ENCODE data around the gene BARX2. TPM values are rescaled to one million over a fixed set of nuclear protein-coding genes. Genes with fewer than 3 reads are reported as not detected.

Gene BARX2
- total RNA-seq, 1 donor from 2014 or later = 2.4 TPM

GRCh38 chr11:129368889-129369672 lies 6.6 kb upstream of the BARX2 start:
- H3K27me3 Mint-ChIP-seq = peaks cover 60% of the 10 kb centered on the region
- H3K27ac Mint-ChIP-seq = no peak overlapping the region

DNA sequence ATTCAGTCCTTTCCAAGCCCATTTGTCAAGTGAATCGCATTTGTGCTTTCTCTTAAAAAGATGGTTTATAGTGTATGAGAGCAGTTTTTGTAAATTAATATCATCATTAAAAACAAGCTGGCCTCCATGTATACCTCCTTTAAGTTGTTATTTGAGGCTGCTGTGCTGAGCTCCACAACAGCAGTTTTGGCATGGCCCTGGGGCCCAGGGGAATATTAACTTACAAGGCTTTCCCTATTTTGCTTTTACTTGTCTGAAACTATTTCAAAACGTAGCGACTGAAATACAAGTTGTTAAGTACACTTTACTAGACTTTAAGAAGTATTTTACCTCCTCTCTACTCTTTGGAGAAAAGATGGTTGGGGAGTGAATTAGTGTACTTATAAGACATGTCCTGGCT lies 4.9 kb upstream of the BARX2 start:
- no peak overlapping the region for H3K27ac Mint-ChIP-seq

More at GRCh38 chr11:129368889-129369672, 6.6 kb upstream of the BARX2 start:
- DNase-seq (ENCODE audit: low spot score, unreplicated experiment) = no peak
- Mint-ChIP-seq H3K9me3 (ENCODE audit: low read depth) (no peaks in the 10 kb centered on the region), H3K4me3 (ENCODE audit: low read depth) (no peak overlapping the region), H3K36me3 (ENCODE audit: insufficient read depth) (no peaks in the 10 kb centered on the region), H3K4me1 (ENCODE audit: low read depth) (peaks cover 30% of the 10 kb centered on the region)
- no peak for TF ChIP-seq CTCF (IDR thresholded peaks at IDR 0.05; ENCODE audit: unreplicated experiment)

DNA sequence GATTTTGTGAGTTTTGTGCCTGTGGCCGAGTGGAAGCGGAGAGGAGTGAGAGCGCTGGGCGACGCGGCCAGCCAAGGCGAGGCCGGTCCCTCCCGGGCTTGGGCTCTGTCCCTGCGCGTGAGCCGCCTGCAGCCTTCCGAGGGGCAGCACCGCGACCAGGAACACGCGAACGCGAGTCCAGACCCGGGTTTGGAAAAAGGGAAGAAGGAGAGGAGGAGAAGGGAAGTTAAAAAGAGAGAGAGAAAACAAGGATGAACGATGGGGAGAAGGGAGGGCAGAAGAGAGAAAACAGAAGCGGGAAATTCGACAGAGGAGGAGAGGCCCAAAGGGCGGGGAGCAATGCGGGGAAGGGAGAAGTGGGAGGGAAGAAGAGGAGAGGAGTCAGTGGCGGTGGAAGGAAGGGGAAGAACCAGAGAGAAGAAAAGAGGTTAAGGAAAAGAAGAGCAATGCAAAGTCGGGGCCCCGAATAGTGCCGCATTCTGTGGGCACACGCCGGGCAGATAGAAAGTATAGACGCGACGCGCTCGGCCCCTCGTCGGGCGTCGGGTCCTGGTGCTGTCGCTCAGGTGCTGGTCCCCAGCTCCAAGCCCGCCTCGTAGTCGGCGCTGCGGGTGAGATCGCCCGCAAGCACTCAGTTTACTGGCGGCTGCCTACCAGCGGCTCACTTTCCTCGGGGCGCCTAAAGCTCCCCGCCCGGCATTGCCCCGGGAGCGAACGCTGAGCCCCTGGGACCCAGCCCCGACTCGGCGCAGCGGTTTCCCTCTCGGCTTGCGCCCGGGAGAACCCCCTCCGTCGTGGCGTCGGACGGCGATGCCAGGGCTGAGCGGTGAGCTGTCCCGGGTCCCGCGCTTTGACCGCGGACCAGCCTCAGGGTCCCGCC lies 2.8 kb upstream of the BARX2 start:
- Mint-ChIP-seq H3K4me1 (ENCODE audit: low read depth) (peaks cover 33% of the 10 kb centered on the region), H3K36me3 (ENCODE audit: insufficient read depth) (no peaks in the 10 kb centered on the region), H3K9me3 (ENCODE audit: low read depth) (no peaks in the 10 kb centered on the region), H3K27me3 (peaks cover 74% of the 10 kb centered on the region), H3K4me3 (ENCODE audit: low read depth) (peak overlapping the region; percentile 34), H3K27ac (peak overlapping the region; percentile 58)
- TF ChIP-seq CTCF (IDR thresholded peaks at IDR 0.05; ENCODE audit: unreplicated experiment) = no peak
- no peak for DNase-seq (ENCODE audit: low spot score, unreplicated experiment)

More for the DNA sequence above, 4.9 kb upstream of the BARX2 start:
- Mint-ChIP-seq H3K4me1 (ENCODE audit: low read depth) (peaks cover 34% of the 10 kb centered on the region), H3K36me3 (ENCODE audit: insufficient read depth) (no peaks in the 10 kb centered on the region), H3K9me3 (ENCODE audit: low read depth) (no peaks in the 10 kb centered on the region), H3K4me3 (ENCODE audit: low read depth) (no peak overlapping the region), H3K27me3 (peaks cover 72% of the 10 kb centered on the region)
- no peak for TF ChIP-seq CTCF (IDR thresholded peaks at IDR 0.05; ENCODE audit: unreplicated experiment)
- no peak for DNase-seq (ENCODE audit: low spot score, unreplicated experiment)

- peaks cover 32% of the 10 kb centered on the region for H3K4me1 Mint-ChIP-seq (ENCODE audit: low read depth)
- no peak for TF ChIP-seq CTCF (IDR thresholded peaks at IDR 0.05; ENCODE audit: unreplicated experiment)
These were observed 2.1 kb upstream of the BARX2 start for GRCh38 chr11:129373489-129373953.

More at GRCh38 chr11:129373489-129373953, 2.1 kb upstream of the BARX2 start:
- no peaks in the 10 kb centered on the region for H3K36me3 Mint-ChIP-seq (ENCODE audit: insufficient read depth)
- peak overlapping the region; percentile 73 for H3K4me3 Mint-ChIP-seq (ENCODE audit: low read depth)
- no peak overlapping the region for H3K27ac Mint-ChIP-seq
- peaks cover 80% of the 10 kb centered on the region for H3K27me3 Mint-ChIP-seq
- no peaks in the 10 kb centered on the region for H3K9me3 Mint-ChIP-seq (ENCODE audit: low read depth)
- DNase-seq (ENCODE audit: low spot score, unreplicated experiment) = no peak

Data from progenitor cell of endocrine pancreas (in vitro differentiated cells).